K562 (cell line): ENCODE data around the gene DGKE. TPM values are rescaled to one million over a fixed set of nuclear protein-coding genes. Genes with fewer than 3 reads are reported as not detected.

Experiments used
- ATAC-seq: fragments of 200-7000 bp; cut with Tn5 transposase; 3 replicates; pipeline ENCODE4 v1.9.1; 2020; ENCODE audit warnings: moderate library complexity
- BruUV-seq: library from RNA; stranded (reverse); fragments of 400-500 nt; replicated peaks from 2 replicates; lab custom pipeline; 2021; lab: Mats Ljungman, UMichigan
- CTCF ChIA-PET: fragments of 300-600 bp; formaldehyde crosslinking; extraction: SDS; loops from one replicate; lab custom pipeline; 2021; ENCODE audit warnings: low intra/inter-chr PET ratio; lab: Yijun Ruan, JAX
- POLR2A ChIA-PET: fragments of 300-600, 350-650 bp; sonication (Branson Sonifier 250); formaldehyde crosslinking; extraction: SDS; loops from one replicate; lab custom pipeline; 2021; ENCODE audit warnings: antibody characterized with exemption, inconsistent platforms; lab: Yijun Ruan, JAX
- DNase-seq, 4 experiments: peaks; one replicate each; pipeline versions ENCODE4 v3.0.0 to v3.0.0-alpha.2; 2011 to 2018; ENCODE audit warnings: low spot score in 3 of 4, mixed read lengths in 3 of 4; ENCODE audit errors: extremely low read depth in 1 of 4
- FAIRE-seq: peaks from 2 replicates; lab custom pipeline; 2011; peaks lifted over from hg19 to GRCh38; lab: Jason Lieb, UNC
- H2AFZ ChIP-seq: 2 replicates; pipeline ENCODE4 v1.6.0; 2011; ENCODE audit warnings: low read depth, low read length, control low read depth, inconsistent platforms
- H3K27ac ChIP-seq: fragments of 200-600 bp; 3 replicates; pipeline ENCODE4 v1.8.0; 2011; ENCODE audit warnings: low read depth, mild to moderate bottlenecking, control low read depth, inconsistent platforms, low read length, moderate library complexity, mixed read lengths; ENCODE audit errors: extremely low read depth
- H3K27me3 ChIP-seq, 2 experiments: fragments of 300-600 bp in 1 of 2; 2 replicates in 1 of 2; 3 replicates in 1 of 2; pipeline versions ENCODE4 v1.6.0 to v1.8.0; 2011; ENCODE audit warnings: inconsistent platforms in 2 of 2, low read length in 2 of 2, mild to moderate bottlenecking in 1 of 2, mixed read lengths in 1 of 2, moderate library complexity in 1 of 2; ENCODE audit not compliant: control insufficient read depth in 2 of 2, insufficient read depth in 2 of 2
- H3K36me3 ChIP-seq: fragments of 300-600 bp; 3 replicates; pipeline ENCODE4 v1.8.0; 2011; ENCODE audit warnings: mild to moderate bottlenecking, low read length, inconsistent platforms; ENCODE audit not compliant: control insufficient read depth, insufficient read depth
- H3K4me1 ChIP-seq, 2 experiments: fragments of 200-600 bp in 1 of 2; replicated peaks in 1 of 2; 2 replicates in 1 of 2; 3 replicates in 1 of 2; pipeline versions ENCODE4 v1.5.1 to v1.8.0; 2011; ENCODE audit warnings: inconsistent platforms in 2 of 2, low read length in 2 of 2, mild to moderate bottlenecking in 1 of 2, mixed read lengths in 1 of 2, moderate library complexity in 1 of 2; ENCODE audit not compliant: control insufficient read depth in 2 of 2, insufficient read depth in 2 of 2
- H3K4me2 ChIP-seq: 2 replicates; pipeline ENCODE4 v1.6.1; 2011; ENCODE audit warnings: low read length, control low read depth, inconsistent platforms, mixed read lengths; ENCODE audit not compliant: insufficient read depth
- H3K4me3 ChIP-seq: fragments of 200-600 bp; sonication (generic), shearing (Covaris generic); 2 replicates; pipeline ENCODE4 v1.5.1; 2016; ENCODE audit warnings: control low read depth, inconsistent platforms
- H3K79me2 ChIP-seq: fragments of 200-600 bp; 3 replicates; pipeline ENCODE4 v1.8.0; 2011; ENCODE audit warnings: low read length, inconsistent platforms; ENCODE audit not compliant: control insufficient read depth, insufficient read depth
- H3K9ac ChIP-seq, 2 experiments: 2 replicates each; pipeline versions ENCODE4 v1.6.0 to v1.6.1; 2011; ENCODE audit warnings: low read depth in 2 of 2, low read length in 2 of 2, control low read depth in 1 of 2, inconsistent platforms in 1 of 2, mild to moderate bottlenecking in 1 of 2, mixed read lengths in 1 of 2; ENCODE audit not compliant: insufficient read depth in 1 of 2
- H3K9me1 ChIP-seq: one replicate; pipeline ENCODE4 v1.6.0; 2011; ENCODE audit warnings: inconsistent platforms, mild to moderate bottlenecking, low read length, moderate library complexity; ENCODE audit not compliant: control insufficient read depth, insufficient read depth
- H3K9me3 ChIP-seq: replicated peaks from 2 replicates; pipeline ENCODE4 v1.5.1; 2011; ENCODE audit warnings: low read depth, low read length, inconsistent platforms; ENCODE audit not compliant: control insufficient read depth, insufficient read depth
- H4K20me1 ChIP-seq: replicated peaks from 2 replicates; pipeline ENCODE4 v1.6.1; 2011; ENCODE audit warnings: low read length, inconsistent platforms, mixed read lengths; ENCODE audit not compliant: control insufficient read depth, insufficient read depth
- CBX5 ChIP-seq: IDR thresholded peaks from 2 replicates; pipeline ENCODE4 v1.6.1; 2014; ENCODE audit warnings: low read depth, borderline replicate concordance
- CHCHD3 ChIP-seq: fragments of 250-450 bp; sonication (Bioruptor Pico); IDR thresholded peaks from 2 replicates; pipeline ENCODE4 v2.1.2; 2022; ENCODE audit warnings: mild to moderate bottlenecking
- FOSL1 ChIP-seq: fragments of 200-800 bp; sonication (Bioruptor generic); conservative IDR thresholded peaks from 2 replicates; pipeline ENCODE4 v1.6.1; 2016; ENCODE audit warnings: missing genetic modification characterization, missing compliant biosample characterization
- HDGF ChIP-seq: fragments of 450-650 bp; IDR thresholded peaks from 2 replicates; pipeline ENCODE4 v1.6.1; 2016
- POLR2H ChIP-seq: IDR thresholded peaks from 2 replicates; pipeline ENCODE4 v1.6.1; 2016; ENCODE audit warnings: missing genetic modification characterization, low read depth, mild to moderate bottlenecking, control low read depth, missing compliant biosample characterization, moderate library complexity
- SMARCA5 ChIP-seq: fragments of 450-650 bp; IDR thresholded peaks from 2 replicates; pipeline ENCODE4 v1.6.1; 2016
- U2AF1 ChIP-seq: fragments of 200-400 bp; formaldehyde crosslinking; optimal IDR thresholded peaks from 2 replicates; pipeline ENCODE3; 2017; ENCODE audit warnings: mild to moderate bottlenecking, low read depth, low read length, moderate library complexity
- ZNF174 ChIP-seq: fragments of 250-450 bp; sonication (Bioruptor Pico); IDR thresholded peaks from 2 replicates; pipeline ENCODE4 v1.4.0; 2020; ENCODE audit warnings: mild to moderate bottlenecking
- ZNF263 ChIP-seq: sonication (generic); formaldehyde crosslinking; IDR thresholded peaks from 2 replicates; pipeline ENCODE4 v1.8.0; 2022; ENCODE audit warnings: mild to moderate bottlenecking, missing genetic modification reagents, borderline replicate concordance
- ZZZ3 ChIP-seq: fragments of 450-650 bp; IDR thresholded peaks from 2 replicates; pipeline ENCODE4 v1.6.1; 2016; ENCODE audit warnings: antibody characterized with exemption, mild to moderate bottlenecking, moderate library complexity
- WGBS: fragments of 100-300 bp; shearing (Covaris generic); methylation state at CpG from one replicate; pipeline ENCODE4 v1.1.6; 2016; ENCODE audit warnings: low coverage, mixed read lengths; ENCODE audit not compliant: insufficient coverage; ENCODE audit errors: missing lambda C conversion rate; 5-methylcytosine and 5-hydroxymethylcytosine counted together
- in situ Hi-C: fragments of 300-500 bp; cut with MboI; formaldehyde crosslinking; loops from 4 replicates; pipeline ENCODE4 v1.15.0; 2018; ENCODE audit warnings: inconsistent platforms, mixed read lengths
- intact Hi-C: fragments of 100-400 bp; cut with micrococcal nuclease; formaldehyde crosslinking; loops from 2 replicates; pipeline ENCODE4 v1.14.2; 2022
- polyA plus RNA-seq, 8 experiments: library from polyadenylated mRNA; depleted of rRNA in 4 of 8; stranded (reverse) in 5 of 8; unstranded in 3 of 8; fragments of >200 nt; fragmentation: Nextera tagmentation in 2 of 8; fragmentation: Illumina TruSeq in 1 of 8; extraction: Ambion mirVana in 2 of 8; extraction: Trizol in 1 of 8; gene quantifications; 2 replicates each; pipeline versions ENCODE4 v1.2.1 to v1.2.3, GENCODE V29; 2011 to 2014; ENCODE audit warnings: inconsistent platforms in 1 of 8, missing spikeins in 1 of 8
- total RNA-seq, 7 experiments: library from RNA; depleted of rRNA in 6 of 7; stranded (reverse); fragments of >200 nt in 6 of 7; fragmentation: Illumina TruSeq in 2 of 7; extraction: Trizol in 2 of 7; gene quantifications; 2 replicates each; pipeline versions ENCODE4 v1.2.1 to v1.2.3, GENCODE V29; 2011 to 2021; ENCODE audit warnings: low replicate concordance in 1 of 7

The DGKE gene
- total and polyA plus RNA-seq, 9 of the 15 experiments (the other 6 are each of a cell fraction or from before 2014, with no cell fraction given) = 1.3 to 9.9 (median 5.9) TPM

DNA sequence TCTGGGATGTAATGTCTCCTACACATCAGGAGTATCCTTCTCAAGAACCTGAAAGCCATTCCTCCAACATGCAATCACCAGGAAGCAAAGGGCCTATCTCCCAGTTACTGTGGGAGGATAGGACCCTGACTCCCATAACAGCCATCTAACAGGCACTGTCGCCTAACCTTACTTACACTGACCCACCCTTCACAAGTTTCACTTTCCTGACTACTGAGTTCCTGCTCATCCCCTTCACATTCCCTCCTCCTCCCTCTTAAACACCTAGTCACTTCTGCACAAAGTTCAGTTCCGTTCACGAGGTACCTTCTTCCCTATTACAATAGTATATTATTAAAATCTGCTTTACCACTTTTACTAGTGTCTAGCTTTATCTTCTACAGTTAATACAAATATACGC, 1.5 kb upstream of the DGKE start:
- H3K4me1 ChIP-seq = peaks cover 15 to 24% of the 10 kb centered on the region in 2 experiments; a peak in 4 of 5 replicates
- peak overlapping the region; percentile 93 for H2AFZ ChIP-seq
- POLR2A ChIA-PET = interaction anchor here (0.7 kb wide), 1 partner anchor 20 kb away, joined by 5 read pairs; no protein-coding TSS in a partner anchor
- TSS peak; percentile 69 for BruUV-seq
- no peak overlapping the region for H3K27ac ChIP-seq
- DNase-seq (peak in 1 of 4 experiments; percentile 10), FAIRE-seq (no peak), ATAC-seq (no peak)
- no peaks in the 10 kb centered on the region for H3K27me3 ChIP-seq
- peaks cover 36% of the 10 kb centered on the region; the same call in 2 of the 3 replicates for H3K79me2 ChIP-seq
- no peaks in the 10 kb centered on the region for H3K9me3 ChIP-seq
- H4K20me1 ChIP-seq = no peaks in the 10 kb centered on the region; the same call in 1 of the 2 replicates
- TF ChIP-seq ZNF174 (CRISPR knock-in tag) (no peak), U2AF1 (no peak), SMARCA5 (0 out of 2 replicates have a peak, but pooled peaks have one; percentile 18), ZNF263 (CRISPR knock-in tag) (0 out of 2 replicates have a peak, but pooled peaks have one; percentile 29), HDGF (0 out of 2 replicates have a peak, but pooled peaks have one; percentile 61), FOSL1 (tag) (no peak), CBX5 (no peak), CHCHD3 (CRISPR knock-in tag) (no peak), POLR2H (tag) (no peak), ZZZ3 (no peak)
- H3K36me3 ChIP-seq = peaks cover 18% of the 10 kb centered on the region; the same call in 2 of the 3 replicates
- H3K9me1 ChIP-seq = no peaks in the 10 kb centered on the region
- intact Hi-C loops (loop anchor here (5.0 kb wide), 1 partner anchor 80 kb away; the partner anchor contains the start of gene TRIM25), in situ Hi-C loops (no loop called here)
- WGBS = 49% methylated on average over 4 of the region's 4 CpGs
- peak overlapping the region in 1 of 2 experiments; percentile 56; a peak in 2 of 4 replicates for H3K9ac ChIP-seq
- peak overlapping the region; percentile 86 for H3K4me2 ChIP-seq
- peak overlapping the region; percentile 75; the same call in 1 of the 2 replicates for H3K4me3 ChIP-seq
- CTCF ChIA-PET = no interaction called here
